Iris pigment epithelial cell (primary cell): Measurements from ENCODE around the gene TMEM187.

Experiments used
- DNase-seq: peaks from one replicate; pipeline ENCODE4 v3.0.0-alpha.2; 2011; ENCODE audit warnings: low read depth

The TMEM187 gene

GRCh38 chrX:153934762-153935325 is 37.7 kb upstream of the TMEM187 start, which contains the start of gene NAA10:
NAA10 (minus strand) TSS chrX:153935037; CDS start chrX:153934904, 133 bp downstream.
- DNase-seq: peak; percentile 73

- DNase-seq: no peak
These were observed 37.2 kb upstream of the TMEM187 start for GRCh38 chrX:153935326-153935851.

GRCh38 chrX:153937056-153937455 is 35.5 kb upstream of the TMEM187 start:
- DNase-seq: no peak

- no peak for DNase-seq
These were observed 34.2 kb upstream of the TMEM187 start for GRCh38 chrX:153938226-153938786.

- DNase-seq: no peak
These were observed 33.0 kb upstream of the TMEM187 start for GRCh38 chrX:153939573-153939972.

GRCh38 chrX:153941336-153942252 is 31.0 kb upstream of the TMEM187 start:
- no peak for DNase-seq

GRCh38 chrX:153944140-153944799 is 28.3 kb upstream of the TMEM187 start, which contains the start of gene RENBP:
RENBP (minus strand) TSS chrX:153944643; CDS start chrX:153944610, 33 bp downstream.
- no peak for DNase-seq

GRCh38 chrX:153944800-153945150 is 27.8 kb upstream of the TMEM187 start:
- no peak for DNase-seq

GRCh38 chrX:153945956-153946943 is 26.3 kb upstream of the TMEM187 start:
- no peak for DNase-seq

- DNase-seq: peak; percentile 75
These were observed 25.4 kb upstream of the TMEM187 start for GRCh38 chrX:153947009-153947769.

GRCh38 chrX:153948002-153948466 is 24.5 kb upstream of the TMEM187 start:
- no peak for DNase-seq

GRCh38 chrX:153948847-153949805 is 23.4 kb upstream of the TMEM187 start:
- no peak for DNase-seq

- DNase-seq: no peak
These were observed 22.4 kb upstream of the TMEM187 start for GRCh38 chrX:153950127-153950526.

GRCh38 chrX:153951683-153952372 is 20.7 kb upstream of the TMEM187 start:
- DNase-seq: no peak

GRCh38 chrX:153952373-153953026 is 20.1 kb upstream of the TMEM187 start:
- no peak for DNase-seq

- peak; percentile 34 for DNase-seq
These were observed 19.2 kb upstream of the TMEM187 start for GRCh38 chrX:153953342-153953830.

GRCh38 chrX:153953892-153954557 is 18.5 kb upstream of the TMEM187 start:
- DNase-seq: no peak
